Inflammatory macrophage treated with lipopolysaccharide for 1 hour (primary cell): ENCODE measurements around the gene PDGFD.

Experiments used
- DNase-seq, 2 donors: peaks; one replicate each; pipeline ENCODE4 v3.0.0-alpha.2; 2020 to 2022

The PDGFD gene

GRCh38 chr11:104164028-104164520, at the start of gene PDGFD:
PDGFD (minus strand) TSS chr11:104164147.
- peak; percentile 25 to 45 for DNase-seq

- no peak for DNase-seq
Observed at GRCh38 chr11:104206936-104207335, 43.0 kb upstream of the PDGFD start.

GRCh38 chr11:104205838-104206237, 41.9 kb upstream of the PDGFD start:
- DNase-seq: no peak

GRCh38 chr11:104200688-104201087, 36.7 kb upstream of the PDGFD start:
- no peak for DNase-seq

GRCh38 chr11:104199053-104199452, 35.1 kb upstream of the PDGFD start:
- no peak for DNase-seq

- DNase-seq: peak; percentile 9 to 51
Observed at GRCh38 chr11:104198576-104198975, 34.6 kb upstream of the PDGFD start.

- no peak for DNase-seq
Observed at GRCh38 chr11:104191124-104191523, 27.2 kb upstream of the PDGFD start.

- DNase-seq: no peak
Observed at GRCh38 chr11:104183593-104183992, 19.6 kb upstream of the PDGFD start.

GRCh38 chr11:104175769-104176168, 11.8 kb upstream of the PDGFD start:
- DNase-seq: no peak

GRCh38 chr11:104169091-104169490, 5.1 kb upstream of the PDGFD start:
- no peak for DNase-seq

GRCh38 chr11:104165014-104165413, 1.1 kb upstream of the PDGFD start:
- no peak for DNase-seq

- DNase-seq: no peak
Observed at GRCh38 chr11:104163100-104164027, 583 bp downstream of the PDGFD start.

GRCh38 chr11:104161751-104162450, 2.0 kb downstream of the PDGFD start:
- DNase-seq: no peak

- DNase-seq: no peak
Observed at GRCh38 chr11:104159356-104159755, 4.6 kb downstream of the PDGFD start.

GRCh38 chr11:104155375-104155774, 8.6 kb downstream of the PDGFD start:
- DNase-seq: no peak

GRCh38 chr11:104154296-104154695, 9.7 kb downstream of the PDGFD start:
- no peak for DNase-seq

GRCh38 chr11:104152941-104153505, 10.9 kb downstream of the PDGFD start:
- no peak for DNase-seq

- DNase-seq: peak in 1 of 2 donors; percentile 33
Observed at GRCh38 chr11:104151404-104152204, 12.3 kb downstream of the PDGFD start.

GRCh38 chr11:104148706-104149105, 15.2 kb downstream of the PDGFD start:
- DNase-seq: no peak

- no peak for DNase-seq
Observed at GRCh38 chr11:104148074-104148473, 15.9 kb downstream of the PDGFD start.

- no peak for DNase-seq
Observed at GRCh38 chr11:104146943-104147342, 17.0 kb downstream of the PDGFD start.

- DNase-seq: no peak
Observed at GRCh38 chr11:104146421-104146820, 17.5 kb downstream of the PDGFD start.

- no peak for DNase-seq
Observed at GRCh38 chr11:104145062-104145461, 18.9 kb downstream of the PDGFD start.
